Testis (tissue), 3 donors: ENCODE results near the gene CAMK2N1. TPM values are rescaled to one million over a fixed set of nuclear protein-coding genes. Genes with fewer than 3 reads are reported as not detected.
A peak's percentile ranks its signal among the peaks of the same experiment; 100 is the strongest.

Experiments used
- DNase-seq: peaks from one replicate; pipeline ENCODE4 v3.0.0-alpha.2; 2019
- H3K27ac ChIP-seq, 2 donors: fragments of 200-600 bp; sonication (generic); one replicate each; pipeline ENCODE4 v1.5.1; 2019
- H3K27me3 ChIP-seq: fragments of 200-600 bp; sonication (generic); one replicate; pipeline ENCODE4 v1.5.1; 2019
- H3K36me3 ChIP-seq: fragments of 200-600 bp; sonication (generic); one replicate; pipeline ENCODE4 v1.5.1; 2017; ENCODE audit warnings: low read depth; ENCODE audit errors: missing control alignments
- H3K4me1 ChIP-seq: fragments of 200-600 bp; sonication (generic); one replicate; pipeline ENCODE4 v1.5.1; 2019
- H3K4me3 ChIP-seq, 2 donors: fragments of 200-600 bp; sonication (generic); one replicate each; pipeline ENCODE4 v1.5.1; 2017 to 2019
- H3K9me3 ChIP-seq: fragments of 200-600 bp; sonication (generic); one replicate; pipeline ENCODE4 v1.5.1; 2017
- CTCF ChIP-seq, 3 experiments: fragments of 450-650 bp in 2 of 3; fragments of 200-600 bp in 1 of 3; sonication (generic) in 1 of 3; IDR thresholded peaks; one replicate each; pipeline ENCODE4 v1.5.1; 2016 to 2019; ENCODE audit warnings: antibody characterized with exemption in 3 of 3, mild to moderate bottlenecking in 2 of 3, moderate library complexity in 1 of 3
- POLR2A ChIP-seq: fragments of 450-650 bp; IDR thresholded peaks from one replicate; pipeline ENCODE4 v1.6.1; 2017; ENCODE audit warnings: antibody characterized with exemption, mild to moderate bottlenecking, moderate library complexity
- WGBS, 2 donors: methylation state at CpG; one replicate each; pipeline ENCODE4 v1.1.5; 2018; 5-methylcytosine and 5-hydroxymethylcytosine counted together
- intact Hi-C: fragments of 100-400 bp; cut with DNase I; formaldehyde crosslinking; loops from one replicate; pipeline ENCODE4 v1.15.1; 2023; ENCODE audit warnings: low total_unique reads
- polyA plus RNA-seq: library from polyadenylated mRNA; stranded (reverse); fragments of 350-450 nt; fragmentation: Illumina TruSeq; extraction: RNeasy Lipid Tissue Mini Kit (QIAGEN cat#74804); gene quantifications from one replicate; pipeline ENCODE4 v1.2.3, GENCODE V29; 2014; ENCODE audit warnings: low read depth, low replicate concordance; ENCODE audit not compliant: insufficient read depth
- total RNA-seq, 2 donors: library from RNA; depleted of rRNA; stranded (reverse); fragments of >200 nt; gene quantifications; one replicate each; pipeline ENCODE4 v1.2.3, GENCODE V29; 2016

CAMK2N1 gene
- total and polyA plus RNA-seq, 3 donors from 2014 or later, result 7.8 to 12.3 (median 9.5) TPM

- 79 to 86% methylated on average over 4 of the region's 4 CpGs for WGBS, 2 donors
Observed at GRCh38 chr1:20449735-20450311, 36.2 kb downstream of the CAMK2N1 start.

GRCh38 chr1:20448671-20449071 lies 37.3 kb downstream of the CAMK2N1 start:
- no peaks in the 10 kb centered on the region for H3K27me3 ChIP-seq
- H3K4me3 ChIP-seq, result no peak overlapping the region
- intact Hi-C loops, result no loop called here
- DNase-seq, result no peak
- no peaks in the 10 kb centered on the region for H3K4me1 ChIP-seq
- 46 to 58% methylated on average over 9 of the region's 9 CpGs for WGBS, 2 donors
- H3K27ac ChIP-seq, result no peak overlapping the region
- TF ChIP-seq POLR2A (no peak), CTCF (IDR thresholded peaks at IDR 0.05) (no peak)
- H3K36me3 ChIP-seq, result no peaks in the 10 kb centered on the region
- no peaks in the 10 kb centered on the region for H3K9me3 ChIP-seq

More at GRCh38 chr1:20449735-20450311, 36.2 kb downstream of the CAMK2N1 start:
- intact Hi-C loops, result no loop called here
- H3K27me3 ChIP-seq, result no peaks in the 10 kb centered on the region
- TF ChIP-seq POLR2A (no peak), CTCF (IDR thresholded peaks at IDR 0.05) (no peak)
- no peak overlapping the region for H3K27ac ChIP-seq
- no peaks in the 10 kb centered on the region for H3K9me3 ChIP-seq
- H3K4me3 ChIP-seq, result no peak overlapping the region
- H3K4me1 ChIP-seq, result no peaks in the 10 kb centered on the region
- DNase-seq, result no peak
- no peaks in the 10 kb centered on the region for H3K36me3 ChIP-seq

- Histone ChIP-seq H3K4me1 (no peaks in the 10 kb centered on the region), H3K36me3 (no peaks in the 10 kb centered on the region), H3K27me3 (no peaks in the 10 kb centered on the region), H3K27ac (no peak overlapping the region), H3K4me3 (no peak overlapping the region), H3K9me3 (no peaks in the 10 kb centered on the region)
- no peak for DNase-seq
- 91 to 93% methylated on average over 7 of the region's 7 CpGs for WGBS, 2 donors
- no peak for TF ChIP-seq POLR2A
- TF ChIP-seq CTCF (IDR thresholded peaks at IDR 0.05), result no peak
- intact Hi-C loops, result no loop called here
Observed at GRCh38 chr1:20447794-20448193, 38.2 kb downstream of the CAMK2N1 start.

- no peak overlapping the region for H3K27ac ChIP-seq
- no peaks in the 10 kb centered on the region for H3K27me3 ChIP-seq
- H3K4me1 ChIP-seq, result no peaks in the 10 kb centered on the region
- H3K36me3 ChIP-seq, result no peaks in the 10 kb centered on the region
- no peak overlapping the region for H3K4me3 ChIP-seq
- no peaks in the 10 kb centered on the region for H3K9me3 ChIP-seq
- WGBS, 2 donors, result 83% methylated on average over 7 of the region's 7 CpGs
- intact Hi-C loops, result no loop called here
- no peak for DNase-seq
- no peak for TF ChIP-seq POLR2A
- no peak for TF ChIP-seq CTCF (IDR thresholded peaks at IDR 0.05)
Observed at GRCh38 chr1:20446796-20447195, 39.2 kb downstream of the CAMK2N1 start.

- intact Hi-C loops, result no loop called here
- no peaks in the 10 kb centered on the region for H3K4me1 ChIP-seq
Observed at GRCh38 chr1:20445956-20446355, 40.1 kb downstream of the CAMK2N1 start.

More at GRCh38 chr1:20445956-20446355, 40.1 kb downstream of the CAMK2N1 start:
- DNase-seq, result peak; percentile 53
- Histone ChIP-seq H3K4me3 (no peak overlapping the region), H3K9me3 (no peaks in the 10 kb centered on the region), H3K36me3 (no peaks in the 10 kb centered on the region), H3K27me3 (no peaks in the 10 kb centered on the region), H3K27ac (peak overlapping the region in 1 of 2 donors; percentile 15)
- WGBS, 2 donors, result 46 to 58% methylated on average over 6 of the region's 6 CpGs
- no peak for TF ChIP-seq CTCF (IDR thresholded peaks at IDR 0.05)
- no peak for TF ChIP-seq POLR2A
